ENCODE measurements around the gene OSBPL3.
A peak's percentile ranks its signal among the peaks of the same experiment; 100 is the strongest.
"Not testable (repeated sequence)": the region's sequence is repeated elsewhere in the genome, so short reads cannot be mapped to it uniquely, and the experiment has no call there.

OSBPL3 gene

DNA sequence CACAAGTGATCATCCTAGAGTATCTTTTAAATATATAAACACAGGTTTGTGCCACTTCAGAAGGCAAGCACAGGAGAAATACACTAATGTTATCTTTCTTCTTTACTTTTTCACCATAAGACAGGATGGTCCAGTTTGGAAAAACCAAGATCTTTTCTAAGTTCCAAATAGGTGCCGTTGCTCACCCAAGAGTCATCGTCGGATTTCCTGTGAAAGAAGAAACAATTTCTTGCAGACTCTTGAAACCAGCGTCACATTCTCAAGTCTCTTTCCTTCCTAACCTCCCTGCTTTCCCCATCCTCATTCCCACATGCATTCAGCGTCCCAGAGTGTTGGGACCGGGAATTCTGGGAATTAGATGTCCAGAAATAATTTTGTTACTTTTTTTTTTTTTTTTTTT, 179.9 kb downstream of the OSBPL3 start:
- TF ChIP-seq, protein P1, sequence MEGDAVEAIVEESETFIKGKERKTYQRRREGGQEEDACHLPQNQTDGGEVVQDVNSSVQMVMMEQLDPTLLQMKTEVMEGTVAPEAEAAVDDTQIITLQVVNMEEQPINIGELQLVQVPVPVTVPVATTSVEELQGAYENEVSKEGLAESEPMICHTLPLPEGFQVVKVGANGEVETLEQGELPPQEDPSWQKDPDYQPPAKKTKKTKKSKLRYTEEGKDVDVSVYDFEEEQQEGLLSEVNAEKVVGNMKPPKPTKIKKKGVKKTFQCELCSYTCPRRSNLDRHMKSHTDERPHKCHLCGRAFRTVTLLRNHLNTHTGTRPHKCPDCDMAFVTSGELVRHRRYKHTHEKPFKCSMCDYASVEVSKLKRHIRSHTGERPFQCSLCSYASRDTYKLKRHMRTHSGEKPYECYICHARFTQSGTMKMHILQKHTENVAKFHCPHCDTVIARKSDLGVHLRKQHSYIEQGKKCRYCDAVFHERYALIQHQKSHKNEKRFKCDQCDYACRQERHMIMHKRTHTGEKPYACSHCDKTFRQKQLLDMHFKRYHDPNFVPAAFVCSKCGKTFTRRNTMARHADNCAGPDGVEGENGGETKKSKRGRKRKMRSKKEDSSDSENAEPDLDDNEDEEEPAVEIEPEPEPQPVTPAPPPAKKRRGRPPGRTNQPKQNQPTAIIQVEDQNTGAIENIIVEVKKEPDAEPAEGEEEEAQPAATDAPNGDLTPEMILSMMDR (IDR thresholded peaks at IDR 0.05; ENCODE audit: low read depth, low read length) = no peak
- Histone ChIP-seq H3K4me3 (ENCODE audit: low read depth, low read length) (no peak overlapping the region), H3K36me3 (peaks cover 29% of the 10 kb centered on the region)

DNA sequence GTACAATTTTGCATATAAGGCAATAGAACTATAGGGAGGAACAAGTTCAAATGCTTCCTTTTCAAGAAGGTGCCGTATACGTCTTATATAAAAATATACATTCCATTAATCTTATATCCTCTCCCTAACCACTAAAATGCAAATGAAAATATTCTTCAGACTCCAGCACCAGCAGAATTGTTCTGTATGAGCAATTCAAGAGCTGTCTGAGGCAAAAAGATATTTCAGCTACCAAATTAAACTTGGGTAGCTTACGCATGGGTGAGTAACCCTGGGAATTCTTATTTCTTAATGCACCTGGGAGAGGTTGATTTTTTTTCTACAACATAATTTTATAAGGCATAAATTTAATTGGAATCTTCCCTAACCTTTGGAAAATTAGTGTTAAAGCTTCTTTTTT, 180.5 kb downstream of the OSBPL3 start:
- no peak for DNase-seq
- H3K36me3 ChIP-seq = peaks cover 29% of the 10 kb centered on the region
- no peaks in the 10 kb centered on the region for H3K9me3 ChIP-seq (ENCODE audit: severe bottlenecking)
- no peak overlapping the region for H3K27ac ChIP-seq
- no peak overlapping the region for H3K4me3 ChIP-seq (ENCODE audit: low read depth, low read length)
- H3K27me3 ChIP-seq (ENCODE audit: insufficient read depth, low read depth, severe bottlenecking) = no peaks in the 10 kb centered on the region
- TF ChIP-seq, protein P1 (IDR thresholded peaks at IDR 0.05; ENCODE audit: low read depth, low read length) = no peak

More for the DNA sequence above, 179.9 kb downstream of the OSBPL3 start:
- Histone ChIP-seq H3K9me3 (ENCODE audit: severe bottlenecking) (no peaks in the 10 kb centered on the region), H3K27me3 (ENCODE audit: insufficient read depth, low read depth, severe bottlenecking) (no peaks in the 10 kb centered on the region), H3K27ac (no peak overlapping the region)
- DNase-seq = no peak

DNA sequence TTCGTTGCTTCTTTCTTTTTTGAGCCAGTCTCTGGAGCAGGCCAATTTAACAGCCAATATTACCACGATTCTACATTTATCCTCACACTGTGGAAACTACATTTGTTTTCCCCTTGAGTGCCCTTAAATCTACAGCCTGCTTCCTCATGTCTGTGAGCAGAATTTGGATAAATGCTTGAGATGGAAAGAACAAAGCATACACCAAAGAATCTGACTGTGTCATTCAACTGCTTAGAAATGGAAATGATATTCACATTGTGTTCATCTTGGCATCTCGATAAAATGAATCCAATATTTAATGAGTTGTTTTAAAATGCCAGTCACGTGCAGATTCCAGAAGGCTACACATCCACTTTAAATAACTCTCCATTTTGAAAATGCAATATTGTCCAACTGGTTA, 181.7 kb downstream of the OSBPL3 start:
- Histone ChIP-seq H3K9me3 (ENCODE audit: severe bottlenecking) (no peaks in the 10 kb centered on the region), H3K36me3 (peaks cover 20% of the 10 kb centered on the region), H3K27ac (no peak overlapping the region), H3K27me3 (ENCODE audit: insufficient read depth, low read depth, severe bottlenecking) (no peaks in the 10 kb centered on the region), H3K4me3 (ENCODE audit: low read depth, low read length) (no peak overlapping the region)
- TF ChIP-seq, protein P1 (IDR thresholded peaks at IDR 0.05; ENCODE audit: low read depth, low read length) = no peak
- DNase-seq = no peak

DNA sequence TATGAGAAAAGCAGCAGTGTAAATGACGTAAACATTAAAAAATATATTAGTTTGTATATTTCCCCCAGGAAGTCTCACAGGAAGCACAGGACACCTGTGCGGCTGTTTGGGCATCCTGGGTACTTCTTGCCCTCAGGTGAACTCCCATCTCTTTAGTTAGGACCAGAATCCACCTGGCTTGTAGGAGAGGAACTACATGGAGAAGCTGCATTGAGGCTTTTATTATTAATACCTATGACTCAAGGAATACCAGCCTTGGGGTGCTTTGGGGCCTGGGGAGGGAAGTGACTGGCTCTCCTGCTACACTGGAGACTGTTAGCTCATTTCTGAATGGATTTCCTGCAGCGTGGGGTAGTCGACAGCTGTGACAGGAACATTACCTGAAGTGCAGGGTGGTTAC, 182.7 kb downstream of the OSBPL3 start:
- Histone ChIP-seq H3K36me3 (peaks cover 10% of the 10 kb centered on the region), H3K9me3 (ENCODE audit: severe bottlenecking) (no peaks in the 10 kb centered on the region), H3K27me3 (ENCODE audit: insufficient read depth, low read depth, severe bottlenecking) (no peaks in the 10 kb centered on the region), H3K27ac (no peak overlapping the region), H3K4me3 (ENCODE audit: low read depth, low read length) (no peak overlapping the region)
- TF ChIP-seq, protein P1 (IDR thresholded peaks at IDR 0.05; ENCODE audit: low read depth, low read length) = no peak
- DNase-seq = no peak

GRCh38 chr7:24795407-24795767, 184.6 kb downstream of the OSBPL3 start:
- H3K36me3 ChIP-seq = no peaks in the 10 kb centered on the region
- peak overlapping the region; percentile 36; the same call in 1 of the 2 replicates for H3K27ac ChIP-seq
- no peaks in the 10 kb centered on the region for H3K27me3 ChIP-seq (ENCODE audit: insufficient read depth, low read depth, severe bottlenecking)
- TF ChIP-seq, protein P1 (IDR thresholded peaks at IDR 0.05; ENCODE audit: low read depth, low read length) = no peak
- H3K9me3 ChIP-seq (ENCODE audit: severe bottlenecking) = no peaks in the 10 kb centered on the region
- no peak for DNase-seq
- H3K4me3 ChIP-seq (ENCODE audit: low read depth, low read length) = no peak overlapping the region

DNA sequence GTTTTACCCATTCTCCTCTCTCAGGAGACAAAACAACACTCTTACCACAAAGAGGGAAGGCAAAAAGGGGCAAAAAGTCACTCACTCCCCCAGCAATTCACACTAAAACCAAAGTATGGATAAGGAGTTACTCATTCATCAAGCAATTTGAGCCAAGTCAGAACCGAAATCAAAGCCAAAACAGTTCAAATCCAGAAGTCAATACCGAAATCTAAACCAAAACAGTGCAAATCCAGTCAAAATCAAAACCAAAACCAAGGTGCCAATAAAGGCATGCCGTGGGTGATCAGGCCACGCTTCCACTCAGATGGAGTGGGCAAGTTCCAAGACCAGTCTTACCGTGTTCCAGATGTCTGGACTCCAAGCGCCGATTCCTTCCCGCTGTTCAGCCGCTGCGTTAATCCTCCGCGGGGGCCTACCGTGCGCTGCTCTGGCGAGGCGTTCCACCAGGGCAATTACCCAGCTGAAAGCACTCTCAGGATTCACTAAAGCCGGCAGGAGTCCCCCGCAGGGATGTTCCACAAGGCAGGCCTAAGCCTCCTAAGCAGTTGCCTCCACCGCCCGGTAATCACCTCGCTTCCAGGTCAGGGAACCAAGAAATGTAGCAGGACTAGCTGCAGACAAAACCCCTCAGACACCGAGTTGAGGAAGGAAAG, 185.1 kb downstream of the OSBPL3 start:
- peak overlapping the region; percentile 36; the same call in 1 of the 2 replicates for H3K27ac ChIP-seq
- H3K9me3 ChIP-seq (ENCODE audit: severe bottlenecking); H3K27me3 ChIP-seq (ENCODE audit: insufficient read depth, low read depth, severe bottlenecking); H3K4me3 ChIP-seq (ENCODE audit: low read depth, low read length); H3K36me3 ChIP-seq: not testable (repeated sequence)
- DNase-seq = peak; percentile 94

Data from WERI-Rb-1 (cell line).